SK-N-SH (cell line): ENCODE data around the gene JMJD8. TPM values are rescaled to one million over a fixed set of nuclear protein-coding genes. Genes with fewer than 3 reads are reported as not detected.
A peak's percentile ranks its signal among the peaks of the same experiment; 100 is the strongest.

ENCODE experiments used
- CTCF ChIA-PET: fragments of 300-600, 350-600 bp; formaldehyde crosslinking; extraction: SDS; loops from one replicate; lab custom pipeline; 2021; lab: Yijun Ruan, JAX
- POLR2A ChIA-PET: fragments of 350-600 bp; sonication (Branson Sonifier 250); formaldehyde crosslinking; extraction: SDS; loops from one replicate; lab custom pipeline; 2020; ENCODE audit warnings: antibody characterized with exemption, inconsistent platforms; lab: Yijun Ruan, JAX
- DNase-seq: peaks from one replicate; pipeline ENCODE4 v3.0.0; 2012
- H2AFZ ChIP-seq: fragments of 200-600 bp; sonication (generic); 2 replicates; pipeline ENCODE4 v1.8.1; 2016; ENCODE audit warnings: antibody characterized with exemption, mild to moderate bottlenecking, low read depth
- H3F3A ChIP-seq: fragments of 200-600 bp; sonication (generic); replicated peaks from 2 replicates; pipeline ENCODE3; 2016; ENCODE audit warnings: antibody characterized with exemption, mild to moderate bottlenecking; ENCODE audit not compliant: insufficient read depth
- H3K27ac ChIP-seq, 2 experiments: fragments of 200-500 bp in 1 of 2; fragments of 200-600 bp in 1 of 2; sonication (Bioruptor generic) in 1 of 2; sonication (generic), shearing (Covaris generic) in 1 of 2; 2 replicates each; pipeline versions ENCODE4 v1.5.1 to v1.6.1; 2014 to 2016; ENCODE audit warnings: low read depth in 2 of 2, inconsistent platforms in 1 of 2, low read length in 1 of 2, mild to moderate bottlenecking in 1 of 2, mixed read lengths in 1 of 2
- H3K27me3 ChIP-seq: fragments of 200-600 bp; sonication (generic), shearing (Covaris generic); 2 replicates; pipeline ENCODE4 v1.6.1; 2016; ENCODE audit warnings: mixed run types; ENCODE audit not compliant: insufficient read depth
- H3K36me3 ChIP-seq, 2 experiments: fragments of 200-500 bp in 1 of 2; fragments of 200-600 bp in 1 of 2; sonication (Bioruptor generic) in 1 of 2; sonication (generic) in 1 of 2; replicated peaks in 1 of 2; 2 replicates each; pipeline versions ENCODE3 to v1.5.1; 2014 to 2016; ENCODE audit warnings: low read length in 1 of 2, mild to moderate bottlenecking in 1 of 2; ENCODE audit not compliant: insufficient read depth in 2 of 2, control insufficient read depth in 1 of 2
- H3K4me1 ChIP-seq, 2 experiments: fragments of 200-500 bp in 1 of 2; fragments of 200-600 bp in 1 of 2; sonication (Bioruptor generic) in 1 of 2; sonication (generic), shearing (Covaris generic) in 1 of 2; 2 replicates each; pipeline versions ENCODE4 v1.5.1 to v1.6.1; 2014 to 2016; ENCODE audit warnings: low read depth in 1 of 2, low read length in 1 of 2, mixed run types in 1 of 2; ENCODE audit not compliant: insufficient read depth in 2 of 2, control insufficient read depth in 1 of 2
- H3K4me2 ChIP-seq: fragments of 200-600 bp; sonication (generic), shearing (Covaris generic); 2 replicates; pipeline ENCODE4 v1.6.1; 2017; ENCODE audit warnings: mixed run types
- H3K4me3 ChIP-seq, 2 experiments: fragments of 200-500 bp in 1 of 2; fragments of 200-600 bp in 1 of 2; sonication (Bioruptor generic) in 1 of 2; sonication (generic), shearing (Covaris generic) in 1 of 2; 2 replicates each; pipeline versions ENCODE4 v1.5.1 to v1.8.1; 2014 to 2016; ENCODE audit warnings: low read depth in 2 of 2, inconsistent platforms in 1 of 2, low read length in 1 of 2, mild to moderate bottlenecking in 1 of 2, mixed read lengths in 1 of 2, moderate library complexity in 1 of 2
- H3K79me2 ChIP-seq: fragments of 200-600 bp; sonication (generic); 2 replicates; pipeline ENCODE4 v1.8.1; 2017; ENCODE audit warnings: mild to moderate bottlenecking; ENCODE audit not compliant: insufficient read depth
- H3K9ac ChIP-seq: fragments of 200-600 bp; sonication (generic); 2 replicates; pipeline ENCODE4 v1.6.1; 2017; ENCODE audit warnings: mixed run types
- H3K9me2 ChIP-seq: fragments of 200-600 bp; sonication (generic); 2 replicates; pipeline ENCODE4 v1.6.1; 2017; ENCODE audit warnings: mixed run types
- H3K9me3 ChIP-seq: fragments of 200-600 bp; sonication (generic); 2 replicates; pipeline ENCODE4 v1.6.1; 2017; ENCODE audit warnings: mixed run types, mild to moderate bottlenecking, moderate library complexity
- H4K20me1 ChIP-seq: fragments of 200-600 bp; sonication (generic); 2 replicates; pipeline ENCODE4 v1.6.1; 2017; ENCODE audit warnings: mild to moderate bottlenecking, mixed run types; ENCODE audit not compliant: insufficient read depth
- FOXJ3 ChIP-seq: sonication (generic); formaldehyde crosslinking; IDR thresholded peaks from 2 replicates; pipeline ENCODE4 v1.5.1; 2020; ENCODE audit warnings: mild to moderate bottlenecking, missing genetic modification reagents
- JUND ChIP-seq: IDR thresholded peaks from 2 replicates; pipeline ENCODE4 v1.4.0; 2012
- MEF2A ChIP-seq: IDR thresholded peaks from 2 replicates; pipeline ENCODE4 v1.4.0; 2012; ENCODE audit warnings: low read depth, borderline replicate concordance
- NRF1 ChIP-seq: IDR thresholded peaks from 2 replicates; pipeline ENCODE4 v1.6.1; 2012; ENCODE audit warnings: low read depth, mild to moderate bottlenecking, low read length
- RAD21 ChIP-seq: IDR thresholded peaks from 2 replicates; pipeline ENCODE4 v1.6.1; 2012; ENCODE audit warnings: mild to moderate bottlenecking, low read length
- SIN3A ChIP-seq: IDR thresholded peaks from 2 replicates; pipeline ENCODE4 v1.6.1; 2012; ENCODE audit warnings: low read depth, mild to moderate bottlenecking, low read length, moderate library complexity, borderline replicate concordance
- TEAD4 ChIP-seq: IDR thresholded peaks from 2 replicates; pipeline ENCODE4 v1.4.0; 2012; ENCODE audit warnings: mild to moderate bottlenecking, borderline replicate concordance; ENCODE audit not compliant: insufficient read depth
- WGBS: methylation state at CpG from one replicate; pipeline ENCODE4 v1.1.6; 2017; ENCODE audit warnings: low lambda C conversion rate; 5-methylcytosine and 5-hydroxymethylcytosine counted together
- polyA plus RNA-seq, 3 experiments: library from polyadenylated mRNA; depleted of rRNA; stranded (reverse); fragments of >200 nt; gene quantifications; 2 replicates each; pipeline ENCODE4 v1.2.3, GENCODE V29; 2012
- TF ChIP-seq, protein P1 (sequence below): IDR thresholded peaks from 2 replicates; pipeline ENCODE4 v1.6.1; 2012; ENCODE audit warnings: mild to moderate bottlenecking, low read depth, low read length, moderate library complexity
- TF ChIP-seq, protein P2 (sequence below): IDR thresholded peaks from 2 replicates; pipeline ENCODE4; 2012
- TF ChIP-seq, protein P3 (sequence below): IDR thresholded peaks from 2 replicates; pipeline ENCODE4 v1.4.0; 2012; ENCODE audit warnings: low read depth, borderline replicate concordance

JMJD8 gene
- polyA plus RNA-seq, 1 of the 3 experiments (the other 2 are of a cell fraction) = 67.0 TPM

DNA sequence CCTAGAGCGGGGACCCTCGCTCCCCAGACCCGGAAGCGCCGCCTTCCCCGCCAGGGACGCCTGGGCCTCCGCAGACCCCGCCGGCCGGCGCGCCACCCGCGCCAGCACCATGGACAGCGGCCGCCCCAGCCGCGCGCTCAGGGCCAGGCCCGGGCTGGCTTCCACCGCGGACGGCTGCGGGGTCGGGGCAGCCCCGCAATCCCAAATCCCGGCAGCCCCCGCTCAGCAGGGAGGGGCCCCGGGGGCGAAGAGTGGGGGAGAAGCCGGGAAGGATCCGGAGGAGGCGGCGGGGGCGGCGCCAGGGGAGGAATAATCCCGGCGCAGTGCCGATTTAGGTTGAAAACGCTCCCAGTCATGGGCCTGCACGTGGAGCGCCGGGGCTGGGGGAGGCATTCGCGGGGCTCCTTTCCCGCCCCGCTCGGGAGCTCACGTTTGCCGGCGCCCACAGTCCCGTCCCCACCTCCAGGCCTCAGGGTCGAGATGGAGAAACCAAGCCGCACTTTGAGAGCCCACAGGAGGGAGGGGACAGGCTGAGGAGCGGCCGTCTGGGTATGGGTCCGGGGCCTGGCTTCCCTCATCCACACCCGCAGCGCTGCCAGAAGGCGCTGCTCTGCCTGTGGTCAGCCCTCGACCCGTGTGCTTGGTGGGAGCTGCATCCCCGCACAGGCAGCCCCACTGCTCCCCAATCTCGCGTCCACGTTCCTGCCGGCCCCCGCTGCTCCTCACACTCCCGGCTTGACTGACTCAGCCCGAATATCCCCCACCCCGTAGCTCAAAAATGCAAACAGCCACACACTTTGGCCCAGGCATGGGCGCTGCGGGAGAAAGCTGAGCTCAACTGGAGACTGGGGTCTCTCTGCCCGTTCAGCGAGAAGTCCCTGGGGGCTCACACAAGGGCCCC lies 16.8 kb upstream of the JMJD8 start:
- WGBS = 85% methylated on average over 20 of the region's 76 CpGs
- TF ChIP-seq RAD21 (no peak), MEF2A (no peak), TEAD4 (no peak), SIN3A (no peak), FOXJ3 (no peak), NRF1 (no peak), JUND (no peak)
- TF ChIP-seq, protein P1, sequence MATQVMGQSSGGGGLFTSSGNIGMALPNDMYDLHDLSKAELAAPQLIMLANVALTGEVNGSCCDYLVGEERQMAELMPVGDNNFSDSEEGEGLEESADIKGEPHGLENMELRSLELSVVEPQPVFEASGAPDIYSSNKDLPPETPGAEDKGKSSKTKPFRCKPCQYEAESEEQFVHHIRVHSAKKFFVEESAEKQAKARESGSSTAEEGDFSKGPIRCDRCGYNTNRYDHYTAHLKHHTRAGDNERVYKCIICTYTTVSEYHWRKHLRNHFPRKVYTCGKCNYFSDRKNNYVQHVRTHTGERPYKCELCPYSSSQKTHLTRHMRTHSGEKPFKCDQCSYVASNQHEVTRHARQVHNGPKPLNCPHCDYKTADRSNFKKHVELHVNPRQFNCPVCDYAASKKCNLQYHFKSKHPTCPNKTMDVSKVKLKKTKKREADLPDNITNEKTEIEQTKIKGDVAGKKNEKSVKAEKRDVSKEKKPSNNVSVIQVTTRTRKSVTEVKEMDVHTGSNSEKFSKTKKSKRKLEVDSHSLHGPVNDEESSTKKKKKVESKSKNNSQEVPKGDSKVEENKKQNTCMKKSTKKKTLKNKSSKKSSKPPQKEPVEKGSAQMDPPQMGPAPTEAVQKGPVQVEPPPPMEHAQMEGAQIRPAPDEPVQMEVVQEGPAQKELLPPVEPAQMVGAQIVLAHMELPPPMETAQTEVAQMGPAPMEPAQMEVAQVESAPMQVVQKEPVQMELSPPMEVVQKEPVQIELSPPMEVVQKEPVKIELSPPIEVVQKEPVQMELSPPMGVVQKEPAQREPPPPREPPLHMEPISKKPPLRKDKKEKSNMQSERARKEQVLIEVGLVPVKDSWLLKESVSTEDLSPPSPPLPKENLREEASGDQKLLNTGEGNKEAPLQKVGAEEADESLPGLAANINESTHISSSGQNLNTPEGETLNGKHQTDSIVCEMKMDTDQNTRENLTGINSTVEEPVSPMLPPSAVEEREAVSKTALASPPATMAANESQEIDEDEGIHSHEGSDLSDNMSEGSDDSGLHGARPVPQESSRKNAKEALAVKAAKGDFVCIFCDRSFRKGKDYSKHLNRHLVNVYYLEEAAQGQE = peak; percentile 91
- TF ChIP-seq, all 33 proteins: peak for 1
- POLR2A ChIA-PET = no interaction called here

DNA sequence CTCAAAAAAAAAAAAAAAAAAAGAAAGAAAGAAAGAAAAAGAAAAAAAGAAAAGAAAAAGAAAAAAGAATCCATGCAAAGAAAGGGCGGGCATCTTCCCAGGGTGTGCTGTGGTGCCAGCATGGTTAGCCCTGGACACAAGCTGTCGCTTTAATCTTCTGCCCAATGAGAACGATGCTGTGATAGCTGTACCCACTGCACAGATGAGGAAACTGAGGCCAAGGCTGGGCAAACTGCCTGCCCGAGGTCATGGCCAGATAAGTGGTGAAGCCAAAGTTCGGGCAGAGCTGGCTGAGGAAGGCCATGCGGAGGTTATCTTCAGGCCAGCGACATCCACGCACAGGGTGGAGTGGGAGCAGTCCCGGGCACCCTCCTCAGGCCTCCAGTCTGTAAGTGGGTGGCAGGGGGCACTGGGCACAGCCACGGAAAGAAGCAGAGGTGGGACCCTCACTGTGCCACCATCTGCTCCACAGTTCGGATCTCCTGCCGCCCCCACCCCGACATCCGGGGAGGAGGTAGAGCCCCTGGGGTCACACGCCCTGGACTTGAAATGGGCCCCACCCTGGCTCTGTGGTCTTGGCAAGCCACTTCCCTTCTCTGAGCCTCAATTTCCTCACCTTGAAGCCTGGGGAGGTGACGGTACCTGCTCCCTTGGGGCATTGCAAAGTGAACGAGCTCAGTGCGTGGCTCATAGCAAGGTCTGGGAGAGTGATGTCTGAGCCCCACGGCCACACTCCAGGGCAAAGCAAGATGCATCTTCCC lies 15.0 kb upstream of the JMJD8 start:
- WGBS = 79% methylated on average over 10 of the region's 19 CpGs
- POLR2A ChIA-PET = no interaction called here
- no peak for DNase-seq
- no peak overlapping the region for H2AFZ ChIP-seq
- no peaks in the 10 kb centered on the region for H3F3A ChIP-seq
- TF ChIP-seq, protein P1 = no peak
- TF ChIP-seq SIN3A (no peak), JUND (no peak)
- TF ChIP-seq, protein P2, sequence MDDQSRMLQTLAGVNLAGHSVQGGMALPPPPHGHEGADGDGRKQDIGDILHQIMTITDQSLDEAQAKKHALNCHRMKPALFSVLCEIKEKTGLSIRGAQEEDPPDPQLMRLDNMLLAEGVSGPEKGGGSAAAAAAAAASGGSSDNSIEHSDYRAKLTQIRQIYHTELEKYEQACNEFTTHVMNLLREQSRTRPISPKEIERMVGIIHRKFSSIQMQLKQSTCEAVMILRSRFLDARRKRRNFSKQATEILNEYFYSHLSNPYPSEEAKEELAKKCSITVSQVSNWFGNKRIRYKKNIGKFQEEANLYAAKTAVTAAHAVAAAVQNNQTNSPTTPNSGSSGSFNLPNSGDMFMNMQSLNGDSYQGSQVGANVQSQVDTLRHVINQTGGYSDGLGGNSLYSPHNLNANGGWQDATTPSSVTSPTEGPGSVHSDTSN = no peak
- TF ChIP-seq, protein P3, sequence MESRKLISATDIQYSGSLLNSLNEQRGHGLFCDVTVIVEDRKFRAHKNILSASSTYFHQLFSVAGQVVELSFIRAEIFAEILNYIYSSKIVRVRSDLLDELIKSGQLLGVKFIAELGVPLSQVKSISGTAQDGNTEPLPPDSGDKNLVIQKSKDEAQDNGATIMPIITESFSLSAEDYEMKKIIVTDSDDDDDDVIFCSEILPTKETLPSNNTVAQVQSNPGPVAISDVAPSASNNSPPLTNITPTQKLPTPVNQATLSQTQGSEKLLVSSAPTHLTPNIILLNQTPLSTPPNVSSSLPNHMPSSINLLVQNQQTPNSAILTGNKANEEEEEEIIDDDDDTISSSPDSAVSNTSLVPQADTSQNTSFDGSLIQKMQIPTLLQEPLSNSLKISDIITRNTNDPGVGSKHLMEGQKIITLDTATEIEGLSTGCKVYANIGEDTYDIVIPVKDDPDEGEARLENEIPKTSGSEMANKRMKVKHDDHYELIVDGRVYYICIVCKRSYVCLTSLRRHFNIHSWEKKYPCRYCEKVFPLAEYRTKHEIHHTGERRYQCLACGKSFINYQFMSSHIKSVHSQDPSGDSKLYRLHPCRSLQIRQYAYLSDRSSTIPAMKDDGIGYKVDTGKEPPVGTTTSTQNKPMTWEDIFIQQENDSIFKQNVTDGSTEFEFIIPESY = no peak
- H3K27ac ChIP-seq = no peak overlapping the region
- H3K27me3 ChIP-seq = no peaks in the 10 kb centered on the region
- H3K79me2 ChIP-seq = peaks cover 56% of the 10 kb centered on the region
- H3K4me3 ChIP-seq = no peak overlapping the region
- no peaks in the 10 kb centered on the region for H3K9me3 ChIP-seq
- no peak overlapping the region for H3K4me2 ChIP-seq
- peaks cover 0 to 2% of the 10 kb centered on the region in 2 experiments for H3K36me3 ChIP-seq
- no peaks in the 10 kb centered on the region for H3K9me2 ChIP-seq
- no peak overlapping the region for H3K9ac ChIP-seq
- H4K20me1 ChIP-seq = peaks cover 52% of the 10 kb centered on the region
- CTCF ChIA-PET = interaction anchor here (1.2 kb wide), 1 partner anchor 8 kb away, joined by 4 read pairs; no protein-coding TSS in a partner anchor
- H3K4me1 ChIP-seq = peaks cover 3 to 6% of the 10 kb centered on the region in 2 experiments; a peak in 1 of 4 replicates

More for the DNA sequence above, 16.8 kb upstream of the JMJD8 start:
- Histone ChIP-seq H3K4me1 (peaks cover 4 to 12% of the 10 kb centered on the region in 2 experiments; a peak in 1 of 4 replicates), H3K27ac (no peak overlapping the region), H3K36me3 (no peaks in the 10 kb centered on the region), H3F3A (no peaks in the 10 kb centered on the region), H3K9ac (no peak overlapping the region), H3K9me3 (no peaks in the 10 kb centered on the region), H3K9me2 (no peaks in the 10 kb centered on the region), H3K4me2 (no peak overlapping the region), H4K20me1 (peaks cover 59% of the 10 kb centered on the region), H3K79me2 (peaks cover 67% of the 10 kb centered on the region), H2AFZ (no peak overlapping the region), H3K4me3 (no peak overlapping the region), H3K27me3 (no peaks in the 10 kb centered on the region)
- CTCF ChIA-PET = interaction anchor here (1.1 kb wide), 2 partner anchors 10 to 356 kb away, joined by 4 read pairs; no protein-coding TSS in a partner anchor
- DNase-seq = no peak
